ENCODE data around the gene TFAP2A.

TFAP2A gene

DNA sequence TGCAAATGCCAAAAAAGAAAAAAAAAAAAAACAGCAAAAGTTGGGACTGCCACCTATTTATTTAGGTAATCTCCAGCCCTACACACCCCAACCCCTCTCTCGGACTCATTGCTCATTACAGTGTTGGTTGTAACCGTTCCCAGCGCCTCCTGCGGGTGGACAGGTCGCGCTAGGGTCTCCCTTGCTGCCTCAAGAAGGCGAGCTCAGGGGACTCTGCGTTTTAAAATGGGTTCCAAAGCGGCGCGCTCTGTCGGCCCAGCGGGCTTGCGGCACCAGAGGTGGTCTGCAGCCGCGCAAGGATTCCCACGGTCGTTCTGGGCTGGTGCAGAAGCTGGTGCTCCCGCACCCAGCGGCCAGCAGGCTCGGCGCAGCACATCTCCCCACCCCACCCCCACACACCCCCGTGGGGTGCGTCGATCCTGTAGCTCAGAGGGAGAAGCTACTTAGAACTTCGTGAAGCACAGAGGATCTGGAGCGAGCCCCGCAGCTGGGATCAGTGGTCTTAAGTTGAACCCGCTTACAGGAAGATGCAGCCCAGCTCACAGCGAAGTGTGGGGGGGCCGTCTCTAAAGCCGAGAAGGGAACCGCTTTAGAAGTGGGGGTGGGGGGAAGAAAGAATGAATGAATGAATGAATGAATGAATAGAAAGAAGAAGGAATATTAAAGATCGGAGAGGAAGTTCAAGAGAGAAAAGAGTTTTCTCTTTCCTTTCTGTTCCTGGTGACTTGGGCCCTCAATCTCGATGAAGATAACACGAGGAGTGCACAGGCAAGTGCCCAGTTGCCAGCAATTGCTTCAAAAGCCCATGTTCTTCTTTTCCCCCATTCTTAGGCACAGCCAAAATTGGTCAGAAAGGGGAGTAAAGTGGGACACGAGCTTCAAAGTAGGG lies 780 bp downstream of the TFAP2A start:
- DNase-seq = no peak

GRCh38 chr6:10413262-10413849 lies 1.5 kb downstream of the TFAP2A start:
- no peak for DNase-seq

DNA sequence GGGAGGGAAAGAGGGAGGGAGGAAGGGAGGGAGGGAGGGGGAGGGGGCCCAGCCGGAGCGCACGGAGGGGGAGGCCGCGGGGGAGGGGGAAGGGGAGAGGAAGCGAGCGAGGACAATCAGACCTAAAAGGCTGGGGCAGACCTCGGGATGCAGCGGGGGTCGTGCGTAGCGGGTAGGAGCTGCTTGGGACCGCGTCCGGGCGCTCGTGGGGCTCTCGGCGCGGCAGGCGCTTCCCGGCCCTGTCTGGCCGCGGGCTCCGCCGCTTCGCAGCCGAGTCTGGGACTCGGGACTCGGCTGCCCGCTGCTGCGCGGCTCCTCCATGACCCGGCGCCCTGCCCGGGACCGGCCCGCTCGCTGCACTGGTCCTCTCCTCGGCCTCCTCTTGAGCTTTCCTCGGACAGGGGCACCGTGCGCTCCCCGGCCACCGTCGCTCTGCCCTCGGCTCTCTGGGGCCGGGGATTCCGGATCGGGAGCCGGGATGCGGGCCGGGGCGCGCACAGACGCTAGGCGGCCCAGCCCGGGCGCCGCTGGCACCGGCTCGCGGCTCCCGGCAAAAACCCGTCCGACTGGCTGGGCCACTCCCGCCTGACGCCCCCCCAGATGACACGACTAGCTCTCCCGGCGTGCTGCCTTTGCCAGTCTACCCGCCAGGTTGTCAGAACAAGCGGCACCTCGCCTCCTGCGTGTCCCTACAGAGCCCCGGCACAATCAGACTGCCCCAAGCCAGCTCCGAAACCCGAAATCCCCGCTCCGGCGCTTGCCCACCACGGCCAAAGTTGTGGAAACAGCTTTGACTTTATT lies 2.2 kb downstream of the TFAP2A start:
- peak in 1 of 58 donors; percentile 19 for DNase-seq

GRCh38 chr6:10411971-10412460 lies 2.9 kb downstream of the TFAP2A start:
- no peak for DNase-seq

DNA sequence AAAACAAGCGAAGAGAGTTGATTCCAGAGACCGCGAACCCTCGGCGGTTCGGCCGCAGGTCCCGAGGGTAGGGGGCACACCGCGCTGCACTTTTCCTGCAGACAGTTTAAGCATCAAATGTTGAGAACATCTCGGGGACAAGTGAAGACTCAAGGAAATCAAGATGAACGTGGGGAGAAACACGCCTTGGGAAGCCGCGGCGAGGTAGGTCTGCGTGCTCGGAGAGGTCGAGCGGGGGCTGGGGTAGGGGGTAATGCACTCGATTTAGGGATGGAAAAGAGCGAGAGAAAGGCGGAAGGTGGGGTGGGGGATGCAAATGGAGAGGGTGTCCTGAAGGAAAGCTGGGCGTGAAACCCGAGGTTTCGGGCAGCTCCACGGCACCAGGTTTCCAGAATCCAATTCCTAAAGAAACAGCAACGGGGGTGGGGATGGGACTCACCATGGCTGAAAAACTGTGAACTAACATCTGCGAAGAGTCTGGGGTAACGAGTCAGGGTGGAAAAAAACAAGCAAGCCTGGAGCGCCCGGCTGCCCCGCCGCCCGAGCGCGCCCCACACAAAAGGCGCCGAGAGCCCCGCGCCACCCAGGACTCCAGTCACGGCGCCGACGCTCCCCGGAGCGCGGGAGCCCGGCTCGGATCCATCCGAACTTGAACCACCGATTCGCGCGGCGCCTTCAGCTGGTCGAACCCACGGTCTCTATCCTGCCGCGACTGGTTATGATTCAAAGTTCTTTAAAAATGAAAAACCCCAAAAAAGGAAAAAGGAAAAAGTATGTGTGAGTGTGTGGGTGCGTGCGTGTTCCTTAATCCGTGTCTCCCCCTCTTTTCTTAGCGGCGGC lies 3.5 kb downstream of the TFAP2A start:
- DNase-seq = no peak

GRCh38 chr6:10410207-10411050 lies 4.4 kb downstream of the TFAP2A start:
- DNase-seq = no peak

GRCh38 chr6:10409731-10410206 lies 5.1 kb downstream of the TFAP2A start:
- no peak for DNase-seq

DNA sequence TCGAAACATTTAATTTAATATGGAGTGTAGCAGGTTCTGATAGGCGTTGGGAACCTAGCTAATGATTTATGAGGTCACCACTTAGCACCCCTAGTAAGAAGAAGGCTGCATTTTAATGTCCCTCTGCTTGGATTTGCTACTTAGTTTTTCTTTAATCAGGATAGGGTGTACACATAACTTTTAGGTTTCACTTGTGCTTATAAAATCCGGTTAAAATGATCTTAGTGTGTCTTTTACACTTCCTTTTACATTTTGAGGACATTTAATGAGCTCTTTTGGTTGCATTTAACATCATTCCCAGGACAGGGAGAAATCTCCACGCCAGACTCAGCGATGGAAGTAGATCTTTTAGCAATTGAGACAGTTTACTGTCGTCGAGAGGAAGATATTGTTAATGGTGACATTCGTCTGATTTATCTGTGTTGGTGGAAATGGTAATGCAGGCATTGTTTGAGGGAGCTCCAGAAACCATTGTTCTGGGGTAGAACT lies 5.6 kb downstream of the TFAP2A start:
- DNase-seq = no peak

GRCh38 chr6:10408457-10408856 lies 6.4 kb downstream of the TFAP2A start:
- DNase-seq = no peak

GRCh38 chr6:10407674-10408054 lies 7.2 kb downstream of the TFAP2A start:
- DNase-seq = no peak

DNA sequence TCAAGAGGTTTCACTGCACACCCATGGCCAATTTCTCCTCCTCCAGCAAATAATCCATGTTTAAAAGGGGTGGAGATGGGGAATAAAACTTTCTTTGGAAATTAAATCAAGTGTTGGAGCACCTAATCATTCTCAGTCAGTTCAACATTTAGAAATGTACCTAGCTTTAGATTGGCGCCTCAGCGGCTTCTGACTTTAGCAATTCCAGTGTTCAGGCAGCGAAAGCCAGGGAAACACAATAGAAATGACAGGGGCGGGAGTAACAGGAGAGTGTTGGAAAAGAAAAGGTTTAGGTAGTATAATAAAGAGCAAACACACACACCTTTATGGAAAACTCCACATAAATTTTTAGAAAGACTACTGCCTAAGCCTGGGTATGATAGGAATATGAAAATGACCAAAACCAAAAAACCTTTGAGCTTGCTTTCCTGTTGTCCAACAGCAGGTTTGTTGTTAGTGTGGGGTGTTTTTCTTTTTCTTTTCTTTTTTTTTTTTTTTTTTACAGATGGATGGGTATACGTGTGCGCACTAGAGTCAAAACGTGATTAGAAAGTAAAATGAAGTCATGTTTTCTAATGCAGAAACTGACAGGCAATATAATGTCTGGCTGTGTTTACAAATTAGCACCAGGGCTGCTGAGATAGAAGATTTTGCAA lies 7.7 kb downstream of the TFAP2A start:
- no peak for DNase-seq

- no peak for DNase-seq
Measured at GRCh38 chr6:10406556-10406955, 8.3 kb downstream of the TFAP2A start.

GRCh38 chr6:10405513-10405900 lies 9.4 kb downstream of the TFAP2A start:
- DNase-seq = no peak

- no peak for DNase-seq
Measured at GRCh38 chr6:10404799-10405512, 9.9 kb downstream of the TFAP2A start.

- peak in 55 of 58 donors; percentile 30 to 94 (median 80) for DNase-seq
Measured at GRCh38 chr6:10404107-10404798, 10.6 kb downstream of the TFAP2A start.

GRCh38 chr6:10403385-10404106 lies 11.3 kb downstream of the TFAP2A start:
- no peak for DNase-seq

All from anterior cingulate cortex (tissue), 58 donors.